COLO668 (cell line): ENCODE data around the gene P4HA1.

Experiments used
- DNase-seq: peaks from one replicate; lab custom pipeline; 2025; ENCODE audit not compliant: unreplicated experiment; lab: John Stamatoyannopoulos, UW

P4HA1 gene

DNA sequence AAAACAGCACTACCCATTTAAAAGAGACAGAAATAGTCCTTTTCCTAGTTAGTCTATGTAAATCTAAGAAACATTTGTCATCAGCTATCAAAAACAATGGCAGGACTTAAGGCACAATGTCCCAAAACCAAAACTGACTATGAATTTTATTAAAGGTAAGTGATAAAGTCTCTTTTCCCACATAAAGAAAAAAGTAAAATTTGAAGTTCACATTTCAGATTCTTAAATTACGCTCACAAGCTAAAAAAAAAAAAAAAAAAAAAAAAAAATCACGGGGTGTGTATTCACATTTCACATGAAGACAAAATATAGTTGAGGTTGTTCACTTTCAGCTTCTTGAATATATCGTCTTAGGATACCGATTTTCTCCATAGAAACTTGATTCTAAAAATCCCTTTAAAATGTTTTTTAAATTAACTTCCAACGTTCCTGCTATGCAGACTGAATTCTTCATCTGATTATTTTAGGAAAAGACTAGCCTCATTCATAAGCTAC, 1.6 kb downstream of the P4HA1 start:
- no peak for DNase-seq

DNA sequence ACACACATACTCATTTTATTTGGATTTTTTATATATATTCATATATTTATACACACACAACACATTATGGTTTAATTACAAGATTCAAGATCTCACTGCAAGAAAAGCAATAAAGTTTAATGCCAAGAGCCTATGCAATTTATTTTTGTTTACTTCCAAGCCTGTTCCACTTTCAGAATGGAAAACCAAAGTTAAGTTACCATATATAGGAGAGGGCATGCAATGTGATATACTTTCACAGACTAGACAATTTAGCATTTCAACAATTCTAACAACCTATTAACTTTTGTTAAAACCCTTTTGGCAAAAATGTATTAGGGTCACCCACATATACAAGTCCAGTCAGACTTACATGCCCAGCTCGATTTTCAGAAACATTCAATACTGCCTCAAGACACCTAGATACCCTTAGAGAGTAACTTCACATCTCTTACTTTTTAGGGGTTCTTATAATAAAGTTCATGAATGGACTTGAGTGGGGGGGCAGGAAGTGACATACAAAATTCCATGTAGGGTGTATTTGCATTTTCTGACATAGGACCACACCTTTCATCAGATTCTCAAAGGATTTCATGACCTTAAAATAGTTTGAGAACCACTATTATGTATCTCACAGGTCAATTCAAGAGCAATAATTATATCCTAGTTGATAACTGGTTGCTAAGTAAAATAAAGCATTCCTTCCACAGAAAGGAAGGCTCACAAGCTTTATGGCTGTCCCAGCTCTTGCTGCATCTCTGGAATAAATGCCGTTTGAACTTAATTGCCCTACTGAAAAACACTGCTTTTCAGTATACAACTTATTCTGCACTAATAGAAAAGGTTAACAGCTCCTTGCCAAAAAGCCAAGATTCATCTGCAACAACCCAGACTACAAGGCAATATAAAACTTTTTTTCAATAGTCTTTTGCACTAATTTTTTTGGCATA, 2.5 kb downstream of the P4HA1 start:
- no peak for DNase-seq

DNA sequence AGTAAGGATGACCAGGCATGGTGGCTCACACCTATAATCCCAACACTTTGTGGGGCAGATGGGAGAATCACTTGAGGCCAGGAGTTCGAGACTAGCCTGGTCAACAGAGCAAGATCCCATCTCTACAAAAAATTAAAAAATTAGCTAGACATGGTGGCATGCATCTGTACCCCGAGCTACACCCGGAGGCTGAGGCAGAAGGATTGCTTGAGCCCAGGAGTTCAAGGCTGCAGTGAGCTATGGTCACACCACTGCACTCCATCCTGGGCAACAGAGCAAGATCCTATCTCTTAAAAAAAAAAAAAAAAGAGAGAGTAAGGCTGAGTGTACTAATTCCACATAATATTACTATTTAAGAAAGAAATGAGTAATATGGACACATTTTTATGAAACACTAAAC, 3.8 kb downstream of the P4HA1 start:
- DNase-seq, result no peak

DNA sequence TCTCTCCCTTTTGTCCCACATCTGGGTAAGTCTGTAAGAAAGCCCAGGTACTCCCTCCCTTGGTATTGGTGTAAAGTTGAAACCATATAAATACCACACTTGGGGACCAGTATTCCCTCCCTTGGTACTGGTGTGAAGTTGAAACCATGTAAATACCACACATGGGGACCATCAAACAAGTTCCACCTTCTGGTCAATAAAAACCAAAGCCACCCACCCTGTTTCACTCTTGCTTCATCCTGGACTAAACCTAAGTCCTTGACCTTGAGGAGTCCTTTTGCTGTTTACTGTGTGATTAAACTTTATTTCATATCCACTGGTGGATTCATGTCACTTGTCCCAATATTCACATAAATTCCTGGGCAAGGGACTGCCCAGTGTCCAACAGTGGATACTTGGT, 8.4 kb downstream of the P4HA1 start:
- no peak for DNase-seq

DNA sequence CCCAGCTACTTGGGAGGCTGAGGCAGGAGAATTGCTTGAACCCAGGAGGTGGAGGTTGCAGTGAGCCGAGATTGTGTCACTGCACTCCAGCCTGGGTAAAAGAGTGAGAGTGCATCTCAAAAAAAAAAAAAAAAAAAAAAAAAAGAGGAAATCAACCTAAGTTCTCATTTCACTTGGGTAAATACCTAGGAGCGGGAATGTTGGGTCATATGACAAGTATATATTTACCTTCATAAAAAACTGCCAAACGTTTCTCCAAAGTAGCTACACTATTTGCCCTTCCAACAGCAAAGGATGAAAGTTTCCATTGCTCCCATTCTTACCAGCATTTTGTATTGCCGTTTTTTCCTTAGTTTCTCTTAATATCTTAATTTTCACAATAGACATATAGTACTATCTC, 9.8 kb downstream of the P4HA1 start:
- no peak for DNase-seq

DNA sequence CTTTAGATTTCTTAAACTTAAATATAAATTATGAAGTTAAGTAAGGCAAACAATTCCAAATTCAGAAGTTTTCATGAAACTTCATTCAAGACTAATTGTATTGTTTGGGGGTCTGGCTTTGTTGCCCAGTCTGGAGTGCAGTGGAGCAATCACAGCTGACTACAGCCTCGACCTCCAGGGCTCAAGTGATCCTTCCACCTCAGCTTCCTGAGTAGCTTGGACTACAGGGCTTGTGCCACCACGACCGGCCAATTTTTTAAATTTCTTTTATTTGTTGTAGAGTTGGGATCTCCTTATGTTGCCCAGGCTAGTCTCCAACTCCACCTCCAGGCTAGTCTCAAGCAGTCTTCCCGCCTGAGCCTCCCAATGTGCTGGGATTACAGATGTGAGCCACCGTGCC, 12.5 kb downstream of the P4HA1 start:
- DNase-seq, result no peak

DNA sequence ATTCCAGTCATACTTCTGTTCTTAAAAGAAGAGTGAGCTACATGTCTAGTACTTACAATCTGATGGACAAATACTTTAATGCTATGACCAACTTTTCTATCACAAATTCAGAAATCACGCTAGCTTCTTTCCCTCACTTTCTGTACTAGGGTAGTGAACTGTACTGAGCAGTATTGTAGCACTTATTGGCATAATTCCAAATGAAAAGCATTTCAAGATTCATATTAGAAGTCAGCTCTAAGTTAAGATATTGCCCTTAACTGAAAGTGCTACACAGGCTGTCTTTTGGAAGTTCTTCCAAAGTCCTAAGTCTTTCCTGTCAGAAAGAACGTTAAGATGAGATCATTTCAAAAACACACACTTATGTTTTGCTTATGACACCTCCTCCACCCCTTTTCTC, 13.4 kb downstream of the P4HA1 start:
- no peak for DNase-seq

DNA sequence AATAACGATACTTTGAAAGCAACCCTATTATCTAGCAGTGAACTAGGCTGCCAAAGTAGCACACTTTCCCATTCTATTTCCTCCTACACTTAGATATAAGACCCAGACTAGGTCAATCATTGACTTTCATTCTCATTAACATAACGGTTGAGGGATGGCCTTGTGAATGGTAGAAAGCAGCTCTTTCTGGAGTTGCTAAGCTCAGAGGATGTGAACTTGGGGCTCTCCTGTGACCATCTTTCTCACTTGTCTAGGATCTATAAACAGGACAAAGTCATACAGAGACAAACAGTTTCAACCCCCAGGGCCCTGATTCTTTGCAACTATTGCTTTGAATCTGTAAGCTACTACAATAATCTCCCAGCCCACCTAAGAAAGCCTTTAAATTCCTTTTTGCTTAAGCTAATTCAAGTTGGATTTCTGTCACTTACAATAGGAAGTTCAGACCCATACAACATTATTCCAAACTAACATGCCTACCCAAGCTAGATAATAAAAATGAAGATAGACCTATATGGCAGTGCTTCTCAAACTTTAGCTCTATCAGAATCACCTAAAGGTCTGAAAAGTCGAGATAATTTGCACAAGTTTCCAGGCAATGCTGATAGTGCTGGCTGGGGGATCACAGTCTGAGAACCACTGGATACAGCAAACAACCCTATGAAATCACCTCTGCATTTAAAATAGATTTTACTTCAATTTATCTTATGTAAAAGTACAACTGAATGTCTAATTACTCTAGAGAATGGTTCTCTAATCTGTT, 16.7 kb downstream of the P4HA1 start:
- no peak for DNase-seq

DNA sequence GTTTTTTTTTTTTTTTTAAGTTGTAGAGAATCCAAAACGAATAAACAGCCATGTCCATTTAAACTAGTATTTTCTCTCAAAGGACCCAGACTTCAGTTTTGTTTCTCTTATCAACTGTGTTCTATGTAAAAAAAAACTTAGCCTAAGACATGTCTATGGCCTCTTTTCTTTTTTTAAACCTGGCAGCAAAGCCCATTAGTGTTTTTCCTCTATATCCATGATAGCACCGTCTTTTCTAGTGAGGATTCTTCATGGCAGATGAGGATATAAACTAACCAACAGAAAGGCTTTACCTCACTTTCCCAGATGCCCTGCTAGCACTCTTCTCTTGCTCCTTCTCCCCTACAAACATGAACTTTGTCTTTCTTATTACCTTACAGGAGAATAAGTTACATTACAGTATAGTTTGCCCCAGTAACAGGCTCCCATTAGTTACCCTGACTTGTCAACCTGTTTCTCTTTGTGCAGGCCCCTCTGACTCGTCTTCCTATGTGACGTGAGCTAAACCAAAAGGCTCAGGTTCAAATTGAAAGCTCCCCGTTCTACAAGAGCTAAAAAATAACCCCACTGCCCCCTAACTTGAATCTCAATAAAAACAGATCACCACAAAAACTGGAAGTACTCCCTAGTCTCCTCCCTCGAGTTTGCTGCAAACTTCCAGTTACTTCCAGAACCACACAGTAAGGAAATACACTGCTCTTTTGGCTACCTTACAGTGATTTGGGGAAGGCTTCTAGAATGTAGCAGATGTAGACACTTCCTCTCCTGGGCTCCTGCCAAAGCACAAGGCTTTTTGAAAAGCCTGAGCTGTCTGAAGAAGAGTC, 20.1 kb downstream of the P4HA1 start:
- no peak for DNase-seq

DNA sequence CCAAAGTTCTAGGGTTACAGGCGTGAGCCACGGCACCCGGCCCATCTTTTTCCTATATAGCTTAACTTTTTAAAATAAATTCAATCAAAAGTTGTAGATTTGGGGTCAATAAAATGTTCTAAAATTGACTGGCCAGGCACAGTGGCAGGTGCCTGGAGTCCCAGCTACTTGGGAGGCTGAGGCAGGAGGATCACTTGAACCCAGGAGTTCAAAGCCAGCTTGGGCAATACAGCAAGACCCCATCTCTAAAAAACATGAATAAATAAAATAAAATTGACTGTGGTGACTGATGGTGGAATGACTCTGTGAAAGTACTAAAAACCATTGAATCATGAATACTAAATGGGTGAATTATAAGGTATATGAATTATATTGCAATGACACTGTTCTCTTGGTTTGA, 20.8 kb downstream of the P4HA1 start:
- no peak for DNase-seq

DNA sequence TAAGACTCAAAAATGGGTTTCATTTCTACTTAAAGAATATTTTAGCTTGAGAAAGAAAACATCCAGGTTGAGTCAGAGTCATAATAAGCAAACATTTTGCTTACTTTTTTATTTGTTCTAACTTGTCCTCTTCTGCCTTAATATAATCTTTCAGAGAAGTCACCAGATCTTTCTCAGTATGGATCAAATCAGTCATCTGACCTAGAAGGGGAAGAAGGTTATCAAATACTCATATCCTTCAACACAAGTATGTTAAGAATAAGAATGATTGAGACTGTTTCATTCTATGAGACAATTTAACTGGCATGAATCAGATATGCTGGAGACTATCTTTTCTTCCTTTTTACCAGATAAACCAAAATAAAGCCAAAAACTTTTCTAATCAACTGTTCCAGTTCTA, 23.0 kb downstream of the P4HA1 start:
- no peak for DNase-seq

DNA sequence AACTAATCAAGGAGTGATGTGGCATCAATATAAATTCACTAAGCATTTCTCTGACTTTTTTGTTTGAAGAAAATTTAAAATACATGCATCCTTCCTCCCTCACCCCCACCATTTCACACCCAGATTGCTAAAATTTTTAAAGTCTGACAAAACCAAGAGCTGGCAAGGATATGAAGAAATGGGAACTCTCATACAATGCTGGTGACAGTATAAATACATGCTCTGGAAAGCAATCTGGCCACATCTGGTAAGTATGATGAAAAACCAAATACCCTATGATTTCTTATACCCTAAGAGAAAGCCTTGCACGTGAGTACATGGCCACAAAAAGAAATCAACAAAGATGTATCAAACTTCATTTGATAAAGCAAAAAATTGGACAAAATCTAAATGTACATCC, 31.2 kb downstream of the P4HA1 start:
- DNase-seq, result no peak

DNA sequence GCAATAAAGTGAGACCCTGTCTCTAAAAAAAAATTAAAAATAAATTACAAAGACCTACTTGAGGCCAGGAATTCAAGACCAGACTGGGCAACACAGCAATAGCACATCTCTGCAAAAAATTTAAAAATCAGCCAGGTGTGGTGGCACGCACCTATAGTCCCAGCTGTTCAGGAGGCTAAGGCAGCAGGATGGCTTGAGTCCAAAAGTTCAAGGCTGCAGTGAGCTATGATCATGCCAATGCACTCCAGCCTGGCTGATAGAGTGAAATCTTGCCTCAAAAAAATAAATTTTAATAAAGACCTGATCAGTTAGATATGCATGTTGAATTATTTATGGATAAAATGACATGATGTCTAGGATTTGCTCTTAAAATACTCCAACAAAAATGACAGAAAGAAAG, 34.9 kb downstream of the P4HA1 start:
- no peak for DNase-seq

DNA sequence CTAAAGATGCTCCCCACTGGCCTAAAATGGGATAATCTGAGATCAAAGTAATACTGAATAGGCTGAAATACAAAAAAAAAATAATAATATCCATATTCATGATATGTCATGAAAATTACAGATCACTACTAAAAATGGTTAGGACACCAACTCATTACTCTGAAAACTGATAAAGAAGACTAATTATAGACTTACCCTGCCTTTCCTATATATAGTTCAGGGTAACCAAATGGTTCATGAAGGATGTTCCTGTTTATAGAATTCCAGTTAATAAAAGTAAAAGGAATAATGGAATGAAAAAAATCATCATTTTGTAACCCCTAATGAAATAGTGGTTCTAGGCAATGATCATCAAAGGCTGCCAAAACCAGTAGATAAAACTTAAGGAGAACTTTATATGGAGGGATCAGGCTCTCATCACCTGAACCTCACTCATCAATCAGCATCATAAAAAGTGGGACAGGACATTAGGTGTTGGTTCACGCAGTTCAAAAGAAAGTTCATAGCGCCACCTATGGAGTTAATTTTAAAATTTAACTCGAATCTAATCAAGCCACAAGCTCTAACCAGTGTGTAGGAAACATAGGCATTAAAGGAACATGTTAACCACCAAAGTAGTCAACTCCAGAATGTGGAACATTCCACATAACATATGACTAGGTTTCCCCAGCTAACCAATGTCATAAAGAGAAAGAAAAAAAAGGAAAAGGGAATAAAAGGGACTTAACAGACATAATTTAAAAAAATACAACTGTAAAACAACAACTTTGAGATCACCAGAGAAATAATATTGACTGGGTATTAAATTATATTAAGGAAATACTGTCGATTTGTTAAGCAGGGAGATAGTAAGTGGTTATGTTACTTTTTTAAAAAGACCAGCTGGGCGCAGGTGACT, 35.7 kb downstream of the P4HA1 start:
- DNase-seq, result no peak

DNA sequence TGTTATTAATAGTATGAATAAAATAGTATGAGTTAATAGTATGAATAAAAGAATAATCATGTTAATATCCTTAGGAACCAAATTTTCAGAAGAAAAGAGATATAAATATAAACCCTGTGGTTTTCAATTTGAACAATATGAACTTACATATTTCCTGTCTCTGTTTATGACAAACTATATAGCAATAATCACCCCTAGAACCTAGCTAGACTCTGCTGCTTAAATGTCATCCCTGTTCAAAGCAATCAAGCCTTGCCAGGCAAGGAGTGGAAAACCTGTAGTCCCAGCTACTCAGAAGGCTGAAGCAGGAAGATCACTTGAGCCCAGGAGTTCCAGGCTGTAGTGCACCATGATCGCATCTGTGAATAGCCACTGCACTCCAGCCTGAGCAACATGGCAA, 36.5 kb downstream of the P4HA1 start:
- no peak for DNase-seq

DNA sequence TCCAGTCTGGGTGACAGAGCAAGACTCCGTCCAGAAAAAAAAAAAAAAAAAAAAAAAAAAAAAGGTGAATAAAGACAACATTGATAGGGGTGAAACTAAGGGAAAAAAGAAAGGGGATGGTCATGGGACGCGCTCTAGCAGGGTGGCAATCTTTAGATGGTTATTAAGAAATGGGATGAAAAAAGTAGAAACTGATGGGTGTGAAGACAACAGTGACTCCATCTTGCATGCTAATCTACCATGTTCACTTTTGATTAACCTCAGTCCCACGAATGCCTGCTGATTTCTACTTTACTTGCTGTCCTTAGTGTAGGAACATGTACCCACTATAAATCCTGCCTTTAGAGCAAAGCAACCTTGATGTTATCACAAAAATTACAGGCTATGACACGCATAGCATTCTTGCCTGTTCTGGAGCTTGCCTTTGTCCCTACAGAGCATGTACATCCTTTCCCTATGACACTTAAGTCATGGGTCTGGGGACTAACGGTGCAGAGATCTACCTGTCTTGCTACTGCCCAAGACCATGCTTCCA, 38.5 kb downstream of the P4HA1 start:
- DNase-seq, result no peak

DNA sequence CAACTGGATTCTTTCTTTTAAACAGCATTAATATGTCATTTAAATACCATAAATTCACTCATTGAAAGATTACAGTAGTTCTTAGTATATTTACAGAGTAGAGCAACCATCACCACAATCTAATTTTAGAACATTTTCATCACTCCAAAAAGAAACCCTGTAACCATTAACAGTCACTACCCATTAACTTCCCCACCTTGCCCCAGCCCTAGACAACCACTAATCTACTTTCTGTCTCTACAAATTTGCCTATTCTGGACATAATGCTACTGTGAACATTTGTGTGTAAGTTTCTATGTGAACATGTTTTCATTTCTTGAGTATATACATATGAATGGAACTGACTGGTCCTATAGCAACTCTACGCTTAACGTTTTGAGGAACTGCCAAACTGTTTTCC, 42.4 kb downstream of the P4HA1 start:
- no peak for DNase-seq

DNA sequence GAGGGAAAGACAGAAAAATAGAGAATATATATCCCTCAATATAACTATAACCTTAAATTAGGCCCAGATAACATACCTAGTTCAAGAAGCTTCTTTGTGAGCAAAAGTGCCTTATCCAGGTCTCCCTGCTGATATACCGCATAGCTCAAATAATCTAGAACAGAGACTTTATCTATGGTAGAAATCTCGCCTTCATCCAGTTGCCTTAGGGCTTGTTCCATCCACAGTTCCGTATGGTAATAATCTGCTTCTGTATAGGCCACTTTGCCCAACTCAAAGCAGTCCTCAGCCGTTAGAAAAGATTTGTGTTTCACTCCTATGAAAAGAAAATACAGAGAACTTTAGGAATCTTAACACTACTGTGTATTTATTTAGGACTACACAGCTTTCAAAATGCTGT, 43.4 kb downstream of the P4HA1 start:
- no peak for DNase-seq

DNA sequence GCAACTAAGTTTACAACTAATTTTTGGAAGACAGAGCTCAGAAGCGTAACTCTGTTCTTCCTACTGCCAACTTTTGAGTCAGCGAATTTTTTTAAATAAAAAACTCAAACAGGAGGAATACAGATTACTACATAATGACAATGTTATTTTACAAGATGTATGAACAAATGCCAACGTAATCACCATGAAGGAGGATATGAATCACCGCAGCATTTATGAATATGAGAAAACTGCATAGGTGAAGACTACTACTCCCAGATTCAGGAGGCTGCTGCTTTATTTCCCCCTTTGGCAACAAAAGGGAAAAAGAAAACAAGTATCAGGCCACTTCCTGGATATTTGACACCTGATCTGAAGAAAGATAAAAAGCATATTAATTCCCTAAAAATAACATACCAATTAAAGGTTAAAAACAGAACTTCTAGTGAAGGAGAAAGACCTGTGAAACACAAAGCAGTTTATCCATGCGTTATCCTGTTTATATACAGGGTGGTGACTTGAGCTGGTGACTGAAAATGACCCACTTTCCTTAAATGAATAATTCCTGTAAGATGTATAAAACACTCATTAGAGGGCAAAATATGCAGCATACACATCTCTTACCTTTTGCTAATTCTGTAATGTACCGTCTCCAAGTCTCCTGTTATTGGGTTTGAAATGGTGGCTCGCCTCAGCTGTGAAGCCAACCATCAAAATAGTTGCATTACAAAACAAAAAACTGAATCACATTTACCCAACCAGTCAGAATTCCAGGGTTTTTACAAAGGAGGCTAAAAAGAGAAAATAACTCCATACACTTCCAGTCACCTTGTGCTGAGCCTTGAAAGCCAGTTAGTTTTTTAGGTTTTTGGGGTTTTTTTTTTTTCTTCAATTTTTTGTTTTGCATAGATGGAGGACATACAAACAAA, 52.0 kb downstream of the P4HA1 start:
- no peak for DNase-seq
